CD4-positive, alpha-beta memory T cell (primary cell): ENCODE results near the gene STK39. TPM values are rescaled to one million over a fixed set of nuclear protein-coding genes. Genes with fewer than 3 reads are reported as not detected.

Experiments
- CTCF ChIA-PET: fragments of 350-600 bp; sonication (Branson Sonifier 250); formaldehyde crosslinking; loops from one replicate; lab custom pipeline; 2021; ENCODE audit warnings: inconsistent platforms; ENCODE audit not compliant: partially characterized antibody; lab: Charles Lee
- POLR2A ChIA-PET: fragments of 350-600 bp; sonication (Branson Sonifier 250); formaldehyde crosslinking; loops from one replicate; lab custom pipeline; 2021; ENCODE audit not compliant: partially characterized antibody; lab: Charles Lee
- DNase-seq, 5 donors: peaks; one replicate each; pipeline versions ENCODE4 v3.0.0 to v3.0.0-alpha.2; 2020 to 2022; ENCODE audit warnings: mixed read lengths in 1 of 5
- H3K27ac ChIP-seq: one replicate; pipeline ENCODE4 v1.7.0; 2013; ENCODE audit warnings: low read depth, low read length
- H3K27me3 ChIP-seq: 2 replicates; pipeline ENCODE4 v1.7.0; 2013; ENCODE audit warnings: mild to moderate bottlenecking, low read length, moderate library complexity; ENCODE audit not compliant: insufficient read depth
- H3K36me3 ChIP-seq: 2 replicates; pipeline ENCODE4 v1.7.0; 2013; ENCODE audit warnings: mild to moderate bottlenecking, low read length, moderate library complexity; ENCODE audit not compliant: insufficient read depth
- H3K4me1 ChIP-seq: 2 replicates; pipeline ENCODE4 v1.7.0; 2013; ENCODE audit warnings: mild to moderate bottlenecking, low read length, moderate library complexity; ENCODE audit not compliant: insufficient read depth
- H3K4me3 ChIP-seq, 2 donors: one replicate each; pipeline ENCODE4 v1.7.0; 2013; ENCODE audit warnings: low read length in 2 of 2, mild to moderate bottlenecking in 1 of 2
- H3K9me3 ChIP-seq, 2 donors: one replicate each; pipeline ENCODE4 v1.7.0; 2013; ENCODE audit warnings: low read length in 2 of 2, control low read depth in 1 of 2; ENCODE audit not compliant: control insufficient read depth in 1 of 2
- H3K27ac Mint-ChIP-seq, 7 donors: one replicate each; pipeline ENCODE4 v1.8.0; 2020 to 2021; ENCODE audit warnings: mixed read lengths in 7 of 7, mild to moderate bottlenecking in 6 of 7, inconsistent platforms in 3 of 7, moderate library complexity in 3 of 7
- H3K27me3 Mint-ChIP-seq, 2 donors: one replicate each; pipeline ENCODE4 v1.8.0; 2020 to 2021; ENCODE audit warnings: mixed read lengths in 2 of 2
- H3K36me3 Mint-ChIP-seq, 2 donors: one replicate each; pipeline ENCODE4 v1.8.0; 2020 to 2021; ENCODE audit warnings: mixed read lengths in 2 of 2, inconsistent platforms in 1 of 2, mild to moderate bottlenecking in 1 of 2
- H3K4me1 Mint-ChIP-seq, 4 donors: one replicate each; pipeline ENCODE4 v1.8.0; 2020 to 2021; ENCODE audit warnings: mixed read lengths in 4 of 4, mild to moderate bottlenecking in 1 of 4
- H3K4me3 Mint-ChIP-seq, 8 donors: one replicate each; pipeline ENCODE4 v1.8.0; 2020 to 2021; ENCODE audit warnings: mixed read lengths in 8 of 8, mild to moderate bottlenecking in 7 of 8, moderate library complexity in 6 of 8, inconsistent platforms in 3 of 8
- H3K9me3 Mint-ChIP-seq, 8 donors: one replicate each; pipeline ENCODE4 v1.8.0; 2020 to 2021; ENCODE audit warnings: mixed read lengths in 8 of 8, mild to moderate bottlenecking in 5 of 8, inconsistent platforms in 3 of 8, moderate library complexity in 1 of 8
- intact Hi-C: fragments of 100-400 bp; cut with micrococcal nuclease; formaldehyde crosslinking; loops from one replicate; pipeline ENCODE4 v1.15.1; 2023
- polyA plus RNA-seq, 2 donors: library from polyadenylated mRNA; unstranded; fragments of 300-500 nt; fragmentation: Illumina TruSeq; gene quantifications; one replicate each; pipeline ENCODE4 v1.2.3, GENCODE V29; 2021
- total RNA-seq, 2 experiments: library from RNA; stranded (reverse); gene quantifications; one replicate each; pipeline ENCODE4 v1.2.3, GENCODE V29; 2021

Gene STK39
- total and polyA plus RNA-seq, 4 experiments from 2014 or later, result 4.9 to 27.3 (median 18.2) TPM

DNA sequence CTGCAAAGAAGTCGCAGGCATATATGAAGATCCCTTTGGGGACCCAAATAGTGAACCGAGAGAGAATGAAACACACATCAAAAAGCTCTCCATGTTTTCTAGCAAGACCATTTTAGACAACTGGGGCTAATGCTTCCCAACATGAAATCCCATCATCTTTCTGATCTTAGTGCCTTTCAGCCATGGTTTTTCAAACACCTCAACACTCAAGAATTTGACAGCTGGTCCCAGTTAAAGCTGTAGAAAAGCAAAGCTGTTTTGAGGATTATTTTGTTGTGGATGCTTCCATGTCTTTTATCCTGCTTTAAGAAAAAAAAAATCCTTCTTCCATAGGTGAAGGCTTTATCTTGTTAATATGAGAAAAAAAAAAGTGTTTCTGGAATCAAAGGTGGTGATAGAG, 259.1 kb downstream of the STK39 start:
- POLR2A ChIA-PET, result no interaction called here
- intact Hi-C loops, result no loop called here
- no peaks in the 10 kb centered on the region for H3K9me3 ChIP-seq
- no peak overlapping the region for H3K4me3 Mint-ChIP-seq
- H3K36me3 Mint-ChIP-seq, result peaks cover 32 to 41% of the 10 kb centered on the region in 2 donors
- H3K27me3 Mint-ChIP-seq, result no peaks in the 10 kb centered on the region
- CTCF ChIA-PET, result interaction anchor here (1.4 kb wide), 1 partner anchor 131 kb away, joined by 4 read pairs; no protein-coding TSS in a partner anchor
- H3K4me3 ChIP-seq, result no peak overlapping the region
- H3K36me3 ChIP-seq, result peaks cover 5% of the 10 kb centered on the region
- H3K4me1 ChIP-seq, result no peaks in the 10 kb centered on the region
- no peaks in the 10 kb centered on the region for H3K9me3 Mint-ChIP-seq
- no peak overlapping the region for H3K27ac Mint-ChIP-seq
- peaks cover 3 to 12% (median 9%) of the 10 kb centered on the region in 4 donors for H3K4me1 Mint-ChIP-seq
- no peaks in the 10 kb centered on the region for H3K27me3 ChIP-seq
- no peak overlapping the region for H3K27ac ChIP-seq
- DNase-seq, result no peak

DNA sequence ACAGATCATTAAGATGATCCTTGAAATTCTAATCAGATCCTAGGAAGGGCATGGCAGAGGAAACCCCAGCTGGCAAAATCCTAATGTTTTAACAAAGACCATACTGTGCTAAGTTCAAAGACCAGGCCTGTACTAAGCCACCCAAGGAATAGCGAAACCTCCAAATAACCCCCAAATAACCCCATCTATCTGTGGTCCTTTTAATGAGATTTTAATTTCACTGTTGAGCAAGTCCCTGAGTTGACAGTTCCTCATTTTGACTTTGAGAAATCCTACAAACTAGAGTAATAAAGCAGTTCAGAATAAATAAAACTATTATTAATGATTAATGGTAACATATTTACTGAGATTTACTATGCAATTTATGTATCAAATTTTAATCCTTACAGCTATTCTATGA, 259.8 kb downstream of the STK39 start:
- Histone ChIP-seq H3K4me1 (no peaks in the 10 kb centered on the region), H3K27me3 (no peaks in the 10 kb centered on the region), H3K9me3 (no peaks in the 10 kb centered on the region), H3K36me3 (peaks cover 5% of the 10 kb centered on the region), H3K4me3 (no peak overlapping the region), H3K27ac (no peak overlapping the region)
- Mint-ChIP-seq H3K9me3 (no peaks in the 10 kb centered on the region), H3K36me3 (peaks cover 38 to 49% of the 10 kb centered on the region in 2 donors), H3K4me3 (no peak overlapping the region), H3K4me1 (peaks cover 0 to 7% (median 5%) of the 10 kb centered on the region in 4 donors), H3K27me3 (no peaks in the 10 kb centered on the region), H3K27ac (no peak overlapping the region)
- ChIA-PET CTCF (interaction anchor here (1.4 kb wide), 1 partner anchor 132 kb away, joined by 4 read pairs; no protein-coding TSS in a partner anchor), POLR2A (no interaction called here)
- no peak for DNase-seq
- intact Hi-C loops, result no loop called here

DNA sequence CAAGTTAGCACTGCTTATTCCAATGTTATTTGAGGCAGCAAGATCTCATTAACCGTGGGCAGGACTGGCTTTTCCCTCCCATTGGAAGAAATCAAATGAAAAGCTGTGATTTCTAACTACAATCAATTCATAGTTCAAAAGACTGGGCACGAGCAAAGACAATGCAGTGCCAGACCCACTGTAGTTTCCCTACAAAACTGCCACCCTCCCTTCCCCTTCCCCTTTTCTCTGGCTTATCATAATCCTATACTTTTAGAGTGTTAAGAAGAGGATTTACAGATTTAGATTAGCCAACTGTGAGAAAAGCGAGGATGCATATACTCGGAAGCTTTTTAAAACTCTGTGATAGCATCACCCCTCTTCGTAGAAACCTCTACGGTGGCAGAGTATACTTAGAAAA, 260.4 kb downstream of the STK39 start:
- H3K4me1 ChIP-seq, result no peaks in the 10 kb centered on the region
- H3K4me3 ChIP-seq, result no peak overlapping the region
- no peaks in the 10 kb centered on the region for H3K9me3 ChIP-seq
- no peak overlapping the region for H3K4me3 Mint-ChIP-seq
- intact Hi-C loops, result no loop called here
- H3K36me3 Mint-ChIP-seq, result peaks cover 43 to 47% of the 10 kb centered on the region in 2 donors
- CTCF ChIA-PET, result no interaction called here
- no peak overlapping the region for H3K27ac ChIP-seq
- H3K27me3 ChIP-seq, result no peaks in the 10 kb centered on the region
- POLR2A ChIA-PET, result no interaction called here
- peaks cover 5% of the 10 kb centered on the region for H3K36me3 ChIP-seq
- no peak for DNase-seq
- H3K4me1 Mint-ChIP-seq, result peaks cover 0 to 7% (median 4%) of the 10 kb centered on the region in 4 donors
- no peak overlapping the region for H3K27ac Mint-ChIP-seq
- H3K27me3 Mint-ChIP-seq, result no peaks in the 10 kb centered on the region
- H3K9me3 Mint-ChIP-seq, result no peaks in the 10 kb centered on the region

DNA sequence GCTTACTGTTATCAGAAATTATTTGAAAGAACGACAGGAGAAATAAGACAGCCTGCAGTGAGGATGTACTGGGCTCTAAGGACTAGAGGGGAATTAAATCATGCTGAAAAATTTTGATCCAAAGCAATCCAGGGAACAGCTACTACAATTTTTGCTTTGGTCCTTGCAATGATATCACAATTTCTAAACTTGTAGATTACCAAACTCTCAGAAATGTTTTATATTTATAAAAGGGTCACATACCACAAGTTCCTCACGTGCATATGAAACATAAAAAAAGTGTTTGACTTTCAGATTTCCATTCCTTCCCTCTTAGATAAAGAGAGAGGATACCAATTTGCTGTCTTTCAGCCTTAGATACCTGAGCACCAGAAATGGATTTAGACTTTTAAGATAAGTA, 261.2 kb downstream of the STK39 start:
- H3K27me3 Mint-ChIP-seq, result no peaks in the 10 kb centered on the region
- DNase-seq, result no peak
- Histone ChIP-seq H3K27ac (no peak overlapping the region), H3K27me3 (no peaks in the 10 kb centered on the region), H3K9me3 (no peaks in the 10 kb centered on the region), H3K4me1 (no peaks in the 10 kb centered on the region), H3K36me3 (peaks cover 5% of the 10 kb centered on the region), H3K4me3 (no peak overlapping the region)
- ChIA-PET CTCF (no interaction called here), POLR2A (no interaction called here)
- H3K9me3 Mint-ChIP-seq, result no peaks in the 10 kb centered on the region
- H3K36me3 Mint-ChIP-seq, result peaks cover 49 to 51% of the 10 kb centered on the region in 2 donors
- H3K27ac Mint-ChIP-seq, result no peak overlapping the region
- H3K4me3 Mint-ChIP-seq, result no peak overlapping the region
- H3K4me1 Mint-ChIP-seq, result peaks cover 0 to 5% (median 2%) of the 10 kb centered on the region in 4 donors
- intact Hi-C loops, result no loop called here

DNA sequence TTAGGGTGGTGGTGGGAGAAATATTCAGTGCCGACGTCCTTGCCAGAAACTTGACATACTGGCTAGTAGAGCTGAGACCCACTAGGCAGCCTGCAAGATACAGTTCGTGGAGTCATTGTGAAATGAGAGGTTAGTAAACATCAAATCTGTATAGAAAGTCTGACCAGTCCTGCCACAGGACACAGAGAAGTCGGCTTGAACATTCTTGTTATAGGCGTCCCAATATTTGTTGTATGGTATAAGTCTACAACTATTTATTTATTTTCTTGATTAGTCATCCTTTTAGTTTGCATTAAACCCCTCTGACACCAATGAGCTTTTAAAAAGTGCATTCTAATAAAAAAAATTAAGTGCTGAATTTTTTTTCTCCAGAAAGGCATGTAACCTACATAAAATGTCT, 265.4 kb downstream of the STK39 start:
- DNase-seq, result no peak
- Mint-ChIP-seq H3K4me3 (no peak overlapping the region), H3K36me3 (peaks cover 67 to 75% of the 10 kb centered on the region in 2 donors), H3K9me3 (peaks cover 0 to 3% (median 0%) of the 10 kb centered on the region in 8 donors), H3K27me3 (no peaks in the 10 kb centered on the region), H3K4me1 (peaks cover 0 to 1% (median 0%) of the 10 kb centered on the region in 4 donors), H3K27ac (no peak overlapping the region)
- intact Hi-C loops, result no loop called here
- no peak overlapping the region for H3K4me3 ChIP-seq
- no peaks in the 10 kb centered on the region for H3K4me1 ChIP-seq
- H3K27me3 ChIP-seq, result no peaks in the 10 kb centered on the region
- ChIA-PET CTCF (no interaction called here), POLR2A (no interaction called here)
- no peak overlapping the region for H3K27ac ChIP-seq
- no peaks in the 10 kb centered on the region for H3K9me3 ChIP-seq
- peaks cover 5% of the 10 kb centered on the region for H3K36me3 ChIP-seq

DNA sequence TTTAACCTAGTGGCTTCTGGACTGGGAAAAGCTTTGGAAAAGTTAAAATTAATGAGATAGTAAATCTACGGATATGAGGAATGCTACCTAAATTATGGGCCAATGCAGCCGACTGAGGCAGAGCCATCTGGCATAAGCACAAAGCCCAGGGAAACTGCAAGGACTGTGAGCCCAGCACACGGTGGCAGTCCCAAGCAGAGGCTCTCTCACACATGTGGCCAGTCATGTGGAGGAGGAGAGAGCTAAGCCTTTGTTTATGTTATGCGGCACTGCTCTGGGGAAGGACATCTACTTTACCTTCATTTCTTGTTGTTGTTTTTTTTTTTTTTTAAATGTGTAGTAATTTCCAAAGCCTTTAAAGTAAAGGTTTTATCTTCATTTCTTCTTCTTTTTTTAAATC, 267.0 kb downstream of the STK39 start:
- POLR2A ChIA-PET, result no interaction called here
- no peak overlapping the region for H3K27ac Mint-ChIP-seq
- no peak overlapping the region for H3K4me3 Mint-ChIP-seq

DNA sequence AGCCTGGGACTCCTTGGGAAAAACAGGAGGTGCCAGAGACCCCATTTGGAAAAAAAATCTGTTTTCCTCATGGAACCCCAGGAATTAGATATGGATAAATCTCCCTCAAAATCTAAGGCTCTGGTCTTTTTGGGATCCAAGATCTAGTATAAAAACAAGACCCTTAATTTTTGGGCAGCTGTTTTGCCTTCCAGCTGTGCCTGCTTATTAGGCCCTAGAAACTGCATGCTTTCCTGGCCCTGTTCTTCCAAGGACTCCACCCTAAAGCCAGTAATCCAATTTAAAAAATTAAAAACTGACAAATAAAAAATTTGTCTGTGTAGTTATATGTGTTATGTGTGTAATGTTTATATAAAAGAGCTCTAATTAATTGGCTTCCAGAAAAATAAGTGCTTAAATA, 274.6 kb downstream of the STK39 start:
- Histone ChIP-seq H3K36me3 (no peaks in the 10 kb centered on the region), H3K4me1 (no peaks in the 10 kb centered on the region), H3K4me3 (no peak overlapping the region), H3K27me3 (no peaks in the 10 kb centered on the region), H3K27ac (no peak overlapping the region), H3K9me3 (no peaks in the 10 kb centered on the region)
- no peak for DNase-seq
- ChIA-PET POLR2A (no interaction called here), CTCF (no interaction called here)
- H3K4me1 Mint-ChIP-seq, result peaks cover 0 to 12% (median 1%) of the 10 kb centered on the region in 4 donors
- H3K9me3 Mint-ChIP-seq, result peaks cover 0 to 27% (median 15%) of the 10 kb centered on the region in 8 donors
- no peak overlapping the region for H3K4me3 Mint-ChIP-seq
- no peaks in the 10 kb centered on the region for H3K27me3 Mint-ChIP-seq
- H3K27ac Mint-ChIP-seq, result no peak overlapping the region
- intact Hi-C loops, result no loop called here
- H3K36me3 Mint-ChIP-seq, result peaks cover 59 to 62% of the 10 kb centered on the region in 2 donors

More for the DNA sequence above, 267.0 kb downstream of the STK39 start:
- Mint-ChIP-seq H3K9me3 (peaks cover 0 to 9% (median 3%) of the 10 kb centered on the region in 8 donors), H3K27me3 (no peaks in the 10 kb centered on the region), H3K4me1 (peaks cover 0 to 4% (median 2%) of the 10 kb centered on the region in 4 donors), H3K36me3 (peaks cover 76 to 80% of the 10 kb centered on the region in 2 donors)
- H3K36me3 ChIP-seq, result peaks cover 5% of the 10 kb centered on the region
- DNase-seq, result no peak
- H3K9me3 ChIP-seq, result no peaks in the 10 kb centered on the region
- H3K27ac ChIP-seq, result no peak overlapping the region
- intact Hi-C loops, result no loop called here
- no peaks in the 10 kb centered on the region for H3K4me1 ChIP-seq
- no peaks in the 10 kb centered on the region for H3K27me3 ChIP-seq
- CTCF ChIA-PET, result no interaction called here
- H3K4me3 ChIP-seq, result no peak overlapping the region
